ENCODE results near the gene TTC28.
A peak's percentile ranks its signal among the peaks of the same experiment; 100 is the strongest.

The TTC28 gene

GRCh38 chr22:28019360-28019759, 660.3 kb downstream of the TTC28 start:
- TF ChIP-seq, protein P1, sequence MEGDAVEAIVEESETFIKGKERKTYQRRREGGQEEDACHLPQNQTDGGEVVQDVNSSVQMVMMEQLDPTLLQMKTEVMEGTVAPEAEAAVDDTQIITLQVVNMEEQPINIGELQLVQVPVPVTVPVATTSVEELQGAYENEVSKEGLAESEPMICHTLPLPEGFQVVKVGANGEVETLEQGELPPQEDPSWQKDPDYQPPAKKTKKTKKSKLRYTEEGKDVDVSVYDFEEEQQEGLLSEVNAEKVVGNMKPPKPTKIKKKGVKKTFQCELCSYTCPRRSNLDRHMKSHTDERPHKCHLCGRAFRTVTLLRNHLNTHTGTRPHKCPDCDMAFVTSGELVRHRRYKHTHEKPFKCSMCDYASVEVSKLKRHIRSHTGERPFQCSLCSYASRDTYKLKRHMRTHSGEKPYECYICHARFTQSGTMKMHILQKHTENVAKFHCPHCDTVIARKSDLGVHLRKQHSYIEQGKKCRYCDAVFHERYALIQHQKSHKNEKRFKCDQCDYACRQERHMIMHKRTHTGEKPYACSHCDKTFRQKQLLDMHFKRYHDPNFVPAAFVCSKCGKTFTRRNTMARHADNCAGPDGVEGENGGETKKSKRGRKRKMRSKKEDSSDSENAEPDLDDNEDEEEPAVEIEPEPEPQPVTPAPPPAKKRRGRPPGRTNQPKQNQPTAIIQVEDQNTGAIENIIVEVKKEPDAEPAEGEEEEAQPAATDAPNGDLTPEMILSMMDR (IDR thresholded peaks at IDR 0.05; ENCODE audit: insufficient read depth, low read depth, low read length, missing control alignments): no peak
- peak; percentile 49 for DNase-seq (ENCODE audit: low read depth)
- no peak overlapping the region for H3K4me3 ChIP-seq (ENCODE audit: low read length)

- H3K4me3 ChIP-seq (ENCODE audit: low read length): no peak overlapping the region
- TF ChIP-seq, protein P1 (IDR thresholded peaks at IDR 0.05; ENCODE audit: insufficient read depth, low read depth, low read length, missing control alignments): no peak
- DNase-seq (ENCODE audit: low read depth): no peak
These were observed 661.1 kb downstream of the TTC28 start for GRCh38 chr22:28018461-28018927.

DNA sequence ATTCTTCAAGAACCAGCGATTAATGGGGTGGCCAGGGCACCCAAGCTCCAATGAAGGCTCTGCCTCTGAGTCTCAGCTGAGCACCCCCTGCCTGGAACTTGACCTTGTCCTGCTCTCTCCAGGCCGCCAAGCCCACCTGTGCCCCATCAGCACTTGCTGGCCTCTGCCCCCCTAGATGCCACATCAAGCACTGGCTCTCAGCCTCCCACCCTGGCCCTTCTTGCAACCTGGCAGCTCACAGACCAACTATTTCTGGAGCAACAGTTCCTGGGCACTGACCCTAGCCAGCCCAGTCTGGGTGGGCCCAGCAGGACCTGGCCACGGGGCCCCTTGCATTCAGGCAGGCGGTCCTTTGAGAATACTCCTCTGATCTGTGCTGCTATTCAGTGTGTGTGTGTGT, 661.8 kb downstream of the TTC28 start:
- no peak overlapping the region for H3K4me3 ChIP-seq (ENCODE audit: low read length)
- TF ChIP-seq, protein P1 (IDR thresholded peaks at IDR 0.05; ENCODE audit: insufficient read depth, low read depth, low read length, missing control alignments): no peak
- no peak for DNase-seq (ENCODE audit: low read depth)

GRCh38 chr22:28017558-28017820, 662.2 kb downstream of the TTC28 start:
- no peak for DNase-seq (ENCODE audit: low read depth)
- TF ChIP-seq, protein P1 (IDR thresholded peaks at IDR 0.05; ENCODE audit: insufficient read depth, low read depth, low read length, missing control alignments): no peak
- no peak overlapping the region for H3K4me3 ChIP-seq (ENCODE audit: low read length)

DNA sequence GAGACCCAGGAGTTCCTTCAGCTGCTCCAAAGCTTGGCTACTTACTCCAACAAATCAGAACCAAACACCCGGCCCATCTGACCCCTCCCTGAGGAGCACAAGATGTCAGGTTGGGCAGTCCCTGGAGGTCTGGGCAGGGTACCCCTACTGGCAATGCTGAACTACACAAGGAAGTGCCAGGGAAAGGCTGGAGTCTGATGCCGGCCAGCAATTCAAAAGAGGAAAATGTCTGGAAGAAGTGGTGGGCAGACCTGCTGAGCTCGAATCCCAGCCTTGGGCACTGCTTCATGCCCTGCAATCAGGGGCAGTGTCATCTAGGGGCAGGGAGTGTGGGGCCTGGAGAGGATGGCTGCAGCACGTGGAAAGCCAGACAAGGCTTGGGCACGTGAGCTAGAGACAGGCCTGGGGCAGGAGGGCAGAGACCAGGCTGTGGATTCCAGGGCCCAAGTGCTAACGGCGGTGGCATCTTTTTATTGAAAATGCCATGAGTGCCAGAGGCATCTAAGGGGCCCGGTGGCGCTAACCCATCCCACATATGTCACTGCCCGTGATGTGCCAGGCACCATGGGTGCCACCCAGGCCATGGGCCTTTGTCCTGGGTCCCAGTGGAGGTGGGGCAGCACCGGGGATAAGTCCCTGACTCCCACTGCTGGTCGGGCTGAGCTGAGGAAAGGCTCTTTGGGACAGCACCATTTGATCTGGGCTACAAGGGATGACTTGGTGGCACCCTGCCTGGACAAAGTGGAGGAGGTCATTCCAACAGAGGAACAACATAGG, 662.7 kb downstream of the TTC28 start:
- no peak for DNase-seq (ENCODE audit: low read depth)
- no peak overlapping the region for H3K4me3 ChIP-seq (ENCODE audit: low read length)
- TF ChIP-seq, protein P1 (IDR thresholded peaks at IDR 0.05; ENCODE audit: insufficient read depth, low read depth, low read length, missing control alignments): no peak

DNA sequence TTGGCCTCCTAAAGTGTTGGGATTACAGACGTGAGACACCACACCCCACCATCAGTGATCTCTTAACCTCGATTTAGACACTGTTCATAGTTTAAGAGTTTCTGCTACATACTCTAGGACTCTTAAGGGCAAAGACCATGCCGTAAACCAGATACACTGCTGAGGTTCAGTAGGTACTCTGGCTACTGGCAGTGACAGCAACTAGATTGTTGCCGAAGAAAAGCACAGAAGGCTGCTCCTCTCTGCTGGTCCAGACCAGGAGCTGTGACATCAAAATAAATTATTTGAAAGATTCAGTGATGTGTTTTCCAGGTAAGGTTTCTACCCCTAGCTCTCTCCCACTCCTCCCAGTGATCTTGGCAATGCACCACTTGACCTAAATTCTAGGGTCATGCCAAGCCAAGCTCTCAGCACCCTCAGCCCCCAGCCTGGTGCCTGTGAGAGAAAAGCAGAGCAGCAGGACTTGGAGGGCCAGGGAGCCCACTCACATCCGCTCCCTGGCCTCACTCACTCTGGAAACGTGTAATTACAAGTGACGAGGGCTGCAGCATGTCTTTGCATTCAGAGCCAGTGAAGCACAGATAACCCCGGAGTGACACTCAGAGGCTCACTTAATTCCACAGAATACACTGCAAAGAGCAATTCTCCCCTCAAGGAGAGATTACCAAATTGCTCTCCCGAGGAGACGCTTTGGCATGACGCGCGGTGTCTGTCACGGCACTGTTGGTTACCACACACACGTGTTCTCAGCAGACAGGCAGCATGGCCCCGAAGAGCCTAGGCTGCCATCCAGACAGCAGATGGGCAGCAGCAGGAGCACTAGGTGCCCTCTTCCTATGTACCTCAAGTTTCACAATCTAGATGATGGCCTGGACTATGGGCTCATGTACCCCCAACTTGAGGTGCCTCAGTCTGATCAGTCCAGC, 663.7 kb downstream of the TTC28 start:
- DNase-seq (ENCODE audit: low read depth): no peak
- no peak overlapping the region for H3K4me3 ChIP-seq (ENCODE audit: low read length)
- TF ChIP-seq, protein P1 (IDR thresholded peaks at IDR 0.05; ENCODE audit: insufficient read depth, low read depth, low read length, missing control alignments): no peak
